GM19395 (cell line): ENCODE results near the gene CFAP99.

Source experiments
- ATAC-seq: cut with Tn5 transposase; IDR thresholded peaks from one replicate; pipeline ENCODE4 v1.9.1; 2021; ENCODE audit warnings: mild to moderate bottlenecking, moderate library complexity; ENCODE audit not compliant: unreplicated experiment

The CFAP99 gene

DNA sequence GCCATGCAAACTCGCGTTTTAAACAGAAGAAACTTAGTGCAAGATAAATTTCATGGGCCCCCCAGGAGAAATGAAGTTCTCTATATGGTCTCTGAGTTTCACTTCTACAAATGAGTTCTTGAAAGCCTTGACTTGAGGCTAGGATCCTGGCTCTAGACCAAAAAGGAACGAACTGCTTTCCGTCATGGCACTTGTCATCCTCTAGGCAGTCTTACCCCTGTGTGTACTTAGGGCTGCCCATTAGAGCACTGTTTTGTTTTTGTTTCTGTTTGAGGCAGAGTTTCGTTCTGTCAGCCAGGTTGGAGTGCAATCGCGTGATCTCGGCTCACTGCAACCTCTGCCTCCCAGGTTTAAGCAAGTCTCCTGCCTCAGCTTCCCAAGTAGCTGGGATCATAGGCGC lies 79.2 kb downstream of the CFAP99 start:
- ATAC-seq, result peak; percentile 96

DNA sequence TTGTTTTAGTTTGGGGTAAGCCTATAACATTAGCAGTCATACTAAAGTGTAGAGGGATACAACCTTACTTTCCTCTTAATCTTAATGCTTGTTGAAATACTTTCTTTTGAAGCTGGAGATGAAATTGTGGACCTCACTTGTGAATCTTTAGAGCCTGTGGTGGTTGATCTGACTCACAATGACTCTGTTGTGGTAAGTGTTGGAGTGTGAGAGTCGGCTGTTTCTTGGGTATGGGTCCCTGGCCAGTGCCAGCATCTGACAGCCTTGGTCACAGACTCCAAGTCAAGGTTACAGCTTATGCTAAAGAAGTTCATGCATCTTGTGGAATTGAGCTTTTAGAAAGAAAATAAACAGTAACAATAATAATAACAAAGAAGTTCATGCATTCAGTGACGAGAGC lies 81.8 kb downstream of the CFAP99 start:
- ATAC-seq, result no peak

DNA sequence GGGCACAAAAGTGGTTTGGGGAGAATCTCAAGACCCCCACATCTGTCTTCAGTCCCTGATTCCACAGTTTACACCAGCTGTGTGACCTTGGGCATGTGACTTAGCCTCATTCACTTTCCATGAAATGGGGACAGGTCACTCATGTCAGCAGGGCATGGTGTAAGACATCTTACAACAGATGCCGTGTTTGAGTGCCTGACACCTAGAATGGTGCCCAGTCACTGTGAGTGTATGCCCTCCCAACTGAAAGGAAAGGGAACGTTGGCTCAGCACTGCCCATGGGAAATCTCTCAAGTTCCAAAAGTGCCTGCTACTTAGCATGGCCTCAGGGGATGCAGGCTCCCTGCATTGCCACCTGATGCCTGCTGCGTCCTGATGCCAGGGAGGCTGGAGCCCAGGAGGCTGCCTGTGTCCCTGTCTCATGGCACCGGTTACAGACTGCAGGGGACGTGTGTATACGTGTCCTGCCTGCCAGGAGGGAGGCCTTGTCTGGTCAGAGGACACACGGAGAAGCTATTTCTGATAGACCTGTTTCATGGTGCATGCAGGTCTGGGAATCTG lies 82.4 kb downstream of the CFAP99 start:
- ATAC-seq, result no peak

DNA sequence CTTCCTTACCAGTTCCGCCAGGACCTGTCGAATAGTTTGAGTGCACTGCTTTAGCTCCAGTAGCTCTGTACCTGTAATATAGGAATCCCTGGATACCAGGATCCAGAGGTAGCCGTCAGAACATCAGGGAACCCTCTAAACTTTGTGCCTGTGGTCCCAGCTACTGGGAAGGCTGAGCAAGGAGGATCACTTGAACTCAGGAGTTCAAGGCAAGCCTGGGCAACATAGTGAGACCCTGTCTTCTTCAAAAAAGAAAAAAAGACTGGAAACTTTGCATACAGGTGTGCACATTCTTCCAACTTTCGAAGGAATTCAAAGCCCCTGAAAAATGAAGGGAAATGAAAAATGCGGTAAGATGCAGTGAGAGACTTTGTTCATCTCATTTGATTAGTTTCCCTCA lies 85.1 kb downstream of the CFAP99 start:
- no peak for ATAC-seq

DNA sequence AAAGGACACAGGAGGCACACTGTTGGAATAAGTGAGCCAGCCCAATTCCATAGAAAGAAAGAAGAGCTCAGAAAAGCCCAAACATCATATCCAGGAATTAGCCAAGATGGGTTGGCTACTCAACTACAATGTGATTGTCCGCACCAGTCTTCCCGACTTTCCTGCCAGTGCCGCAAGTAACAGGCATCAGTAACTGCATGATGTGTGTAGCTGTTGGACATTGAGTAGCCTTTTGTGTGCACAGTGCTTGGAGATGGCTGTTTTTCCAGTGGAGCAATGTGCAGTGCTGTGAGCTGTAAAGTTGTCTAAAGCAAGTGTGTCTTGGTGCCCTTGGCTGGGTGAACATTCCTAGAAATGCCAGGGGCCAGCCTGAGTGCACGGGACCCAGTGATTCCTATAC lies 88.5 kb downstream of the CFAP99 start:
- ATAC-seq, result no peak

DNA sequence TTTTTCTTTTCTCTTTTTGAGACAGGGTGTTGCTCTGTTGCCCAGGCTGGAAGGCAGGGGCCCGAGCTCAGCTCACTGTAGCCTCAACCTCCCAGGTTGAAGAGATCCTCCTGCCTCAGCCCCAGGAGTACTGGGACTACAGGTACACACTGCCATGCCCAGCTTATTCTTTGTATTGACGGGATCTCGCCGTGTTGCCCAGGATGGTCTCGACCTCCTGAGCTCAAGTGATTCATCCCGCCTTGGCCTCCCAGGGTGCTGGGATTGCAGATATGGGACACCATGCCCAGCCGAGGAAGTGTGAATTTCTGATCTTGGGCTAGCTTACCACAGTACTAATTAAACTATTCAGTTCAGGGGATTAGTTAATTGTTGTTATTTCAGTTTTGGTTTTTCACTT lies 89.1 kb downstream of the CFAP99 start:
- ATAC-seq, result no peak

DNA sequence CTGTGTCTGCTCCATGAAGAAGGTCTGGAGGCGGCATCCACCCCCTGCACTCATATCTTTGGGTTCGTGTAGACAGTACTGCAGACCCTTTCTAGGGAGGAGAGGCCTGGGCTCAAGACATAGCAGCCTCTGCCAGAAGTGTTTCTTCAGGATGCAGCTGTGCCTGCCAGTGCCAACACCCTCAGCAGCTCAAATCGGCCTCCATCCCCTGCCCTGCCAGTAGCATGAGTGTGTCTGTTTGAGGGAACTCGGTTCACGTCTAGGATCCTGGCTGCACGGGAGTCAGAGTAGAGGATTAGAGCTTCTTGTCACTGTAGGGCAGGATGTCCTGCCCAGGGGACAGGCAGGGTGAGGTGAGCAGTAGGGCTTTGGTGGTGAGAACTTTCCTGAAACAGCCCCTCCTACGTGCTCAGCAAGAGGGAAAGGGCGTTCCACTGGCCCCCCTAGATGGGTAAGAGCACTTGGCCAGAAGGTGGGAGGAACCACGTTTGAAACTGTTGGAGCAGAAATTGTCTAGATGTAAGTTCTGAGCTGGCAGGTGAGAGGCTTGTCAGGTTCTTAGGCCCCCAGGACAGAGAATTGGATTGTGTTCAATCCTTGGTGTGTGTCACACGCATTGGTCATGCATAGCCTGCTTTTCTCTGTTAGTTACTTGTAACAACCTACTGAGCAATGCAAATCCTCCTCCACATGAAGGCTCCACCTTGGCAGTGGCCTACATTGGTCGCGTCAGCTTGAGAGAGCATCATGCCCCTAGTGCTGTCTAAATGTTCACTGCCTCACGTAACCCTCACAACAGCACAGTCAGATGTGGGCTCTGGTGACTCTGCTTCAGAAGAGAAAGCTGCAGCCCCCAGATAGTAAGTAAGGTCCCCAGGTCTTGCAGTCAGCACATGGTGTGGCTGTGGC lies 91.8 kb downstream of the CFAP99 start:
- no peak for ATAC-seq

DNA sequence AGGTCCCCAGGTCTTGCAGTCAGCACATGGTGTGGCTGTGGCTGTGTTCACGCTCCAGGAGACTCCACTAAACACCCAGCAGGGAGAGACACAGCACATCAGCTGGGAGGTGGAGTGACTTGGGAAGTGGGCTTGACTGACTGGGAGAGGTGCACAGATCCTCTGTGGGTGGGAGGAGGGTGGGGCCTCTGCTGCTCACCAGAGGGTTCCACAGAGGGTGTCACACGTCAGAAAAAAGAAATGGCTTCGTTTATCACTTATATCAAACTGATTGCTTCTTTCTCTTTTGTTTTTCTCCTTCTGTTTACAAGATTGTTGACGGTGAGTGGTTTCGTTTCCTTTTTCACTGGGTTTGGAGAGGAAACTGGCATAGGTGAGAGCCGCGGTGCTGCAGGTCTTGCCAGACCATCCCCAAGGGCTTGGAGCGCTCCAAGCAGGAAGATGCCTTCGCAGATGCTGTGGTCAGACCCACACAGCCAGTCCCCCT lies 92.9 kb downstream of the CFAP99 start:
- ATAC-seq, result no peak
